KOPT-K1 (cell line): Measurements from ENCODE around the gene CHRNA1.

ENCODE experiments used
- H3K27ac ChIP-seq: fragments of 200-600 bp; sonication (generic); 2 replicates; pipeline ENCODE4 v1.5.1; 2016; ENCODE audit warnings: antibody characterized with exemption, mild to moderate bottlenecking, low read depth, low read length; ENCODE audit not compliant: poor library complexity, severe bottlenecking
- H3K36me3 ChIP-seq: fragments of 200-600 bp; sonication (generic); 2 replicates; pipeline ENCODE4 v1.5.1; 2017; ENCODE audit warnings: antibody characterized with exemption, mild to moderate bottlenecking, low read length, moderate library complexity; ENCODE audit not compliant: insufficient read depth
- H3K9me3 ChIP-seq: fragments of 200-600 bp; sonication (generic); 2 replicates; pipeline ENCODE4 v1.5.1; 2017; ENCODE audit warnings: antibody characterized with exemption, low read length, mild to moderate bottlenecking; ENCODE audit not compliant: insufficient read depth, poor library complexity, severe bottlenecking

The CHRNA1 gene

GRCh38 chr2:174776223-174776622 is 12.0 kb upstream of the CHRNA1 start:
- Histone ChIP-seq H3K27ac (no peak overlapping the region), H3K9me3 (no peaks in the 10 kb centered on the region), H3K36me3 (no peaks in the 10 kb centered on the region)

DNA sequence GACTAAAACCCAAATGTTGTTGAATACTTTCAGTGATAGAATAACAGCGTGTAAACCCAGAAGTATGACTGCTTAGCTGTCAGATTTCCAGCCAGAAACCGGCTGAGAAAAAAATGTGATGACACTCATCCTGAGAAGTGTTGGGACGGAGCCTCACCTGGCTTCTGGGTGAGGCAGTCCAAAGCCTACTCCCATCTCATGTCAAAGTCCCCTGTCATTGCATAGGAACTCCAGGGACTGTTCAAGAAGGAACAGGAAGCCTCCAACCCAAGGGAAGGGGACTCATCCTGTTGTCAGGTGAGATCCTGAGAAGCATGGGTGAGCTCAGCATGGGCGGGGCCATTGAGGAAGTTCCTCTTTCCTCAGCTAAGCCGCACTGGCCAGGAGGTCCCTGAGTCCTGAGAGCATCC is 11.3 kb upstream of the CHRNA1 start:
- Histone ChIP-seq H3K27ac (no peak overlapping the region), H3K36me3 (no peaks in the 10 kb centered on the region), H3K9me3 (no peaks in the 10 kb centered on the region)

DNA sequence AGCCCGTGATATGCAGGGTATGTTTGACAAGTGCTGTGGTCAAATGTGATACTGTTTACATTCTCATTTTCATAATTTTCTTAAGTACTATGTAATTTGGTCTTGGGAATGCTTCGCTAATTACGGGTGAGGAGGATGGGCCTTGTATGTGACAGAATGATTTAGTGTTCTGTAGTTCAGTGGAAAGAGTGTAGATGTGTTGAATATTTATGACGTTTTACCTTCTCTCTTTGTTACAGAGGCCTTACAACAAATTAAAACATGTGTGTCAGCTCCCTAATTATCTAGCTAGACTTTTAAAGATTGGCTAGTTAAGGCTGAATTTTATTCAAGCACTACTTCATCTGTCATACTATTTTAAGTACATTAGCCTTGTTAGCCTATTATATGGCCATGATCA is 10.6 kb upstream of the CHRNA1 start:
- Histone ChIP-seq H3K9me3 (no peaks in the 10 kb centered on the region), H3K36me3 (no peaks in the 10 kb centered on the region), H3K27ac (no peak overlapping the region)

DNA sequence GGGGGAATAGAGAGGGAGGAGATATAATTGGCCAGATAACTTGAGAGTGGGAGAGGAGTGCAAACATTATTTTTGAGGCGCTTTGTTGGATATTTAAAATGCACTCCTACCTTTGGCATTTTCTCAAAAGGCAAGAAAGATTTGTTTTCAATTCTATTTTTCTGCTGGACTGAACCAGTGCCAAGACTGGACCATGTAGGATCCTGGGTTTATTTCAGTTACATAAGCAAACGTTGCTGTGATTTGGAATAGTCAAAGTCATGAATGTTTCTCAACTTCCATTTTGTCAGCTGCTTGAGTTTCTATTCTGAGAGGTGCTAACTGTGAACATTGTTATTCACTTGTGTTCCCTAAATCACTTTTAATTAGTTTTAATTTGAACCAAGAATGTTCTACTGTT is 8.9 kb upstream of the CHRNA1 start:
- no peaks in the 10 kb centered on the region for H3K36me3 ChIP-seq
- H3K27ac ChIP-seq: no peak overlapping the region
- H3K9me3 ChIP-seq: no peaks in the 10 kb centered on the region

- Histone ChIP-seq H3K27ac (no peak overlapping the region), H3K36me3 (no peaks in the 10 kb centered on the region), H3K9me3 (no peaks in the 10 kb centered on the region)
Measured at GRCh38 chr2:174772472-174772801, 8.2 kb upstream of the CHRNA1 start.

DNA sequence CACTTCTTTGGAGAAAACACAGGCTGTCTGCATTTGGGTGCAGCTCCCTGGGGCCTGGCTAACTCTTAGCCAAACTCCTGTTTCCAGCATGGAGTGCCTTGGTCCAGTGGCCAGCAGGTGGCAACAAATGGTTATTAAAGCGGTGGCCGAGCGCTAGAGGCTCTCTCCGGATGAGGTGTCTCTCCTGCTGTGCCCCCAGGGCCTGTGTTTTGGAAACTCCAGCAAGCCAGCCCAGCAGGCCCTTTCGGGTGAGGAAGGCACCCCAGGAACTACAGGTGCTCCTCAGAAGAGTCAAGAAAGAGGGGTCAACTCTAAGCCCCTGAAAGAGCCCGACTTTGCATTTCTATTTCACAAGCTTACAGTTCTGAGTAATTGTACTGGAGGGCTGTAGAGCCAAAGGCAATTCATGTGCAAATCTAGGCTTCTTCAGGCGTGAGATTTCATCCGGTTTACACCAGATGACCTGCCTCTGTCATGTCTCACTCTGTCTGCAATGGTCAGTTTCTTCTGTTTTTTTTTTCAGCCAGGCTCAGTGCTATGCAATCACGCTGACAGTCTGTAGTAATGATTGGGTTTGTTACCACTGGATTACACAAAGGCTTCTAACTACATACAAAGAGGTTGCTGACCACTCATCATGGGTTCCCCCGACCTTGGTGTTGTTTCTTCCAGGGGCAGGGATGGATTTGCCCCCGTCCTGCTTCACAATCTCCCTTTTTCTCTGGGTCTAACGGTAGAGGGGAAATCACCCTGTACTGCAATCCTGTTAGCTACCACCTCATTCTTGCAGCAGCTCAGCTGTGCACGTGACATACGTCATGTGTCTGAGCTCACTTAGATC is 7.6 kb upstream of the CHRNA1 start:
- H3K27ac ChIP-seq: no peak overlapping the region
- no peaks in the 10 kb centered on the region for H3K9me3 ChIP-seq
- H3K36me3 ChIP-seq: no peaks in the 10 kb centered on the region

DNA sequence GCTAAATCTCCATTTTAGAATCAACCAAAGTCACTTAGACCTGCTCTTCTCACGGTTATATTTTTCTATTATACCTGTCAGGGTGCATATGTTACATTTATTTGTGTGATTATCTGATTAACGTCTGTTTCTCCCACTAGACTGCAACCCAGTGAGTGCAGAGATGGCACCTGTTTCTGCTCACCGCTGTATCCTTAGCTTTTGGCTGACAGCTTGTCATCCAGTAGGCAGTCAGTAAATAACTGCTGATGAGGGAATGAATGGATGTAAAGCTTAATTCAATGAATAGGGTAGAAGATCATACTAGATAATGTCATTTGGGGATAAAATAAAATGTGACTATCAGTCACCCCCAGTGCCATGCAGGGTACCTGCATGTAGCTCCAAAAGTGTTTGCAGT is 6.9 kb upstream of the CHRNA1 start:
- no peak overlapping the region for H3K27ac ChIP-seq
- no peaks in the 10 kb centered on the region for H3K36me3 ChIP-seq
- H3K9me3 ChIP-seq: no peaks in the 10 kb centered on the region

GRCh38 chr2:174768557-174768956 is 4.3 kb upstream of the CHRNA1 start:
- no peaks in the 10 kb centered on the region for H3K36me3 ChIP-seq
- no peak overlapping the region for H3K27ac ChIP-seq
- H3K9me3 ChIP-seq: no peaks in the 10 kb centered on the region

DNA sequence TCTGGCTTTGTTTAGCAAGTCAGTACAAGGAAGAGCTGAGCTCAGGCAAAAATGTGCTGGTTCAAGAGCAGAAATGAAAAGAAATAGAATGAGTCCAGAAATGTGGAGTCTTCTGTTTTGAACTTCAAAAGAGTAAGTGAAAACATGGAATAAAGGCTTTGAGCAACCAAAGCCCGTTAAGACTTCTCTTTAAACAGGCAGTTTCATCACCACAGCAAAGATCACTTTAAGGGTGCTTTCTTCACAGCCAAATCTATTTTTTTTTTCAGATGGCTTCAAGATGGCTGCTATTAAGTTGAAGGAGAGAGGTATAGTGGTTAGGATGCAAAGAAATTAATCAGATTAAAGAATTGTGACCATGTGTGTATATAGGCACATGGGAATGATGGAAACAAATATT is 2.0 kb upstream of the CHRNA1 start:
- Histone ChIP-seq H3K9me3 (no peaks in the 10 kb centered on the region), H3K36me3 (no peaks in the 10 kb centered on the region), H3K27ac (no peak overlapping the region)

DNA sequence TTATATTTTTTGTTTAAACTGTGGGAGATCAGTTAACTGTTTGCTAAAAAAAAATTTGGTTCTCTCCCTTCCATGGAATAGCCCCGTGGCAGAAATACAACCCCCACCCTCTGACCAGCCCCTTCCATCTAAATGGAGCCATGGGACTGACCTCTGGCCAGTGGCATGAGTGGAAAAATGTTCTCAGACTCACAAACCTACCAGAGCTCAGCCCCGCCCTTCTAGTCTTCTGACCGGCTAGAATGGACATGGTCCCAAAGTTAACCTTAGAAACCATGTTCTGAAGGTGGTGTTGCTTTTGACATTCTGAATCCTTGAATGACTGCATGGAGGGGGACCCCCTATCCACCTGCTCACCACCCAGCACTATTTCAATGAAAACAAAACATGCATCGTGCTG is 1.3 kb upstream of the CHRNA1 start:
- H3K27ac ChIP-seq: no peak overlapping the region
- H3K36me3 ChIP-seq: no peaks in the 10 kb centered on the region
- H3K9me3 ChIP-seq: no peaks in the 10 kb centered on the region

DNA sequence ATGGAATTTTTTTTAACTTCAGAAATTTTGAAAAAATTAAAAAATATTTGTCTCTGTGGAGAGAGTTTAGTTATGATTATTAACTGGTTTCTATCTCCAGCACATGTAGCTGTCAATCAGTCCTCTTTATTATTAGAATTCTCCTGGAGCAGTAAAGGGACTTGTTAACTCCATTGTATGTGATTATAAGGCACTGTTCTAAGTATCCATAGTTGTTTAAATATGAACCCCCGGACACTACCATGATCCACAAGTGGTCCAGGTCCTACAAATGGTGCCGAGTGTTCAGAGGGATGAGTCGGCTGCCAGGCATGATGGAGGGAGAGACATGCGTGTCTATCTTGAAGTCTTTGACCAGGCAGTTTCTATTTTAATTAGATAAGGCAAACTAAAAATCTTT is 492 bp downstream of the CHRNA1 start:
- H3K36me3 ChIP-seq: no peaks in the 10 kb centered on the region
- no peak overlapping the region for H3K27ac ChIP-seq
- no peaks in the 10 kb centered on the region for H3K9me3 ChIP-seq

GRCh38 chr2:174762464-174762863 is 1.8 kb downstream of the CHRNA1 start:
- H3K27ac ChIP-seq: no peak overlapping the region
- no peaks in the 10 kb centered on the region for H3K9me3 ChIP-seq
- no peaks in the 10 kb centered on the region for H3K36me3 ChIP-seq

DNA sequence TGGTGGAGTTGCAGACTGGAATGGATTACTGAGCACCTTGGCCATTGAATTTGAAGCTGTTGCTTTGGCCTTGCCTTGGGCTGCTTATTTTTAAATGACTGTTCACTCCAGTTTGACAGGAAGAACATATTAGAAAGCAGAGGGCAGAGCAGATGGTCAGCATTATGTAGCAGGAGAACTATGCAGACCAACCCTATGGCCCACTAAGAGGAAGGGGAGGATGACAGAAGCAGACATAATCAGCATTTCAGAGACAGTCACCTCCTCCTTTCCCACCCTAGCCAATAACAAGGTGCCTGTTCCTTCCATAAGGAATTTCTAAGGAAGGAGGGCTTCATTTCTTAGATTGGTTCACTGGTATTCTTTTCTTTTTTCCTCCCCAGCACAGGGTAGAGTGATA is 2.4 kb downstream of the CHRNA1 start:
- H3K9me3 ChIP-seq: no peaks in the 10 kb centered on the region
- H3K36me3 ChIP-seq: no peaks in the 10 kb centered on the region
- no peak overlapping the region for H3K27ac ChIP-seq

DNA sequence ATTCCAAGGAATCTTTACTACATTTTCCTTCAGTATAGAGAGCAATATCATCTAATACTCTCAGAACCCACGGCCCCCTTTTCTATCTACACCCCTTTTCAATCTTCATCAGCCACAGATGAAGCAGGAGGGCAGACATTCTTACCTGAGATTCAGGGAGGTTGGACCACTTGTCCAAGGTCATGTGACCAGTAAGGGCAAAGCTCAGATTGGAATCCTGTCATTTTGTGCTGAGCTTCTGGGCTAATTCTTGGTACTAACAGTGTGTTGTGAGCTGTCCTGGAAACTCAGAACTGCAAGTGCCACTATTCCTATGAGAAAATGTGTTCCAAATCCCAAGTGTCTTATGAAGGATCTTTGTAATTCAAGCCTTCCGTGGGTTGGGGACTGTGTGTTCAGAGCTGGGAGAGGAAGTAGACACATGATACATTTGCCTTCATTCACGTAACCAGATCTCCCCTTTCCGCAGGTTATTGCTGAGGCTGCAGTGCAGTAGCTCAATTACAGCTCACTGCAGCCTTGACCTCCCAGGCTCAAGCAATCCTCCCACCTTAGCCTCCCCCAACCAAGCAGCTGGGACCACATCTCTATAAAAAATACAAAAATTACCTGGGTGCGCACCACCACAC is 3.3 kb downstream of the CHRNA1 start:
- Histone ChIP-seq H3K9me3 (no peaks in the 10 kb centered on the region), H3K27ac (no peak overlapping the region), H3K36me3 (no peaks in the 10 kb centered on the region)

- Histone ChIP-seq H3K9me3 (no peaks in the 10 kb centered on the region), H3K27ac (no peak overlapping the region)
Measured at GRCh38 chr2:174759381-174760065, 4.7 kb downstream of the CHRNA1 start.

GRCh38 chr2:174756743-174757142 is 7.5 kb downstream of the CHRNA1 start:
- Histone ChIP-seq H3K27ac (no peak overlapping the region), H3K36me3 (no peaks in the 10 kb centered on the region), H3K9me3 (no peaks in the 10 kb centered on the region)

More at GRCh38 chr2:174759381-174760065, 4.7 kb downstream of the CHRNA1 start:
- H3K36me3 ChIP-seq: no peaks in the 10 kb centered on the region
